ENCODE measurements around the gene MAG. TPM values are rescaled to one million over a fixed set of nuclear protein-coding genes. Genes with fewer than 3 reads are reported as not detected.

MAG gene
- total and polyA plus RNA-seq, 2 of the 13 experiments (the other 11 are each of a cell fraction or from before 2014, with no cell fraction given): 0.20 to 1.3 TPM

DNA sequence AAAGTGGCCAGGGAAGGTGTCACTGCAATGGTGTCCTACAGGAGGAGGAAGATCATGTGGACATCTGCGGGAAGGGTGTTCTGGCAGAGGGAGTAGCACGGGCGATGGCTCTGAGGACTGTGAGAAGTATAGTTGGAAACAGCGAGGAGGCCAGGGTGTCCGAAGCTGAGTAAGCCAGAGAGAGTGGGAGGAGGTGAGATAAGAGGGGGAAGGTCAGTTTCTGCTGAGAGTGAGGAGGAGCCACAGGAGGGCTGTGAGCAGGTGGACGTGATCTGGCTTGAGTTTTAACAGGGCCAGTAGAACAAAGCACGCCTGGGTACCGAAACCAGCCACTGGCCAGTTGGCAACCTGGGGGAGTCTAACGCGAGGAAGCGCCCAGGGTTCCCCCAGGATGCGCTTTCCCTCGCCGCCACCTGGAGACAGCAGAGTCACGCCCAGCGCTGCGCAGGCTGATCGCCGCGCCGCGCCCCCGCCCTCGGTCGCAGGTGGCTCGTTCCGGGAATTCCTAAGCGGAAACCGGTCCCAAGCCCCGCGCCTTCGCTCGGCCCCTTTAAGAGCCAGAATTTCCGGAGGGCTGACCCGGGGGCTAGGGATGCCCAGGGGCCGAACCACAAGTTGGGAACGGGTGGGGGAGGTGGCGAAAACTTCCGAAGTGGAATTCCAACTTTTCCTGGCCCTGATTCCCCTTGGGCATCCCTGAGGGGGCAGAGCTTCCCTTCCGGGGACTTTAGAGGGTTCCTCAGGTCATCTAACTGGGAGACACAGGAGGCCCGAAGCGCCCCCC lies 44.2 kb upstream of the MAG start (continued):
- TF ChIP-seq, protein P1, sequence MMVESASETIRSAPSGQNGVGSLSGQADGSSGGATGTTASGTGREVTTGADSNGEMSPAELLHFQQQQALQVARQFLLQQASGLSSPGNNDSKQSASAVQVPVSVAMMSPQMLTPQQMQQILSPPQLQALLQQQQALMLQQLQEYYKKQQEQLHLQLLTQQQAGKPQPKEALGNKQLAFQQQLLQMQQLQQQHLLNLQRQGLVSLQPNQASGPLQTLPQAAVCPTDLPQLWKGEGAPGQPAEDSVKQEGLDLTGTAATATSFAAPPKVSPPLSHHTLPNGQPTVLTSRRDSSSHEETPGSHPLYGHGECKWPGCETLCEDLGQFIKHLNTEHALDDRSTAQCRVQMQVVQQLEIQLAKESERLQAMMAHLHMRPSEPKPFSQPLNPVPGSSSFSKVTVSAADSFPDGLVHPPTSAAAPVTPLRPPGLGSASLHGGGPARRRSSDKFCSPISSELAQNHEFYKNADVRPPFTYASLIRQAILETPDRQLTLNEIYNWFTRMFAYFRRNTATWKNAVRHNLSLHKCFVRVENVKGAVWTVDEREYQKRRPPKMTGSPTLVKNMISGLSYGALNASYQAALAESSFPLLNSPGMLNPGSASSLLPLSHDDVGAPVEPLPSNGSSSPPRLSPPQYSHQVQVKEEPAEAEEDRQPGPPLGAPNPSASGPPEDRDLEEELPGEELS (CRISPR knock-in tag; IDR thresholded peaks at IDR 0.05): peak; percentile 58
- TF ChIP-seq NCOA2 (CRISPR knock-in tag; IDR thresholded peaks at IDR 0.05) (no peak; the same call in 1 of the 2 replicates), YEATS4 (CRISPR knock-in tag; IDR thresholded peaks at IDR 0.05; ENCODE audit: borderline replicate concordance) (peak; percentile 15), SALL1 (CRISPR knock-in tag; IDR thresholded peaks at IDR 0.05) (peak; percentile 37; the same call in 1 of the 2 replicates), ARNTL (CRISPR knock-in tag; IDR thresholded peaks at IDR 0.05) (peak; percentile 52; the same call in 1 of the 2 replicates), FOXK1 (CRISPR knock-in tag; IDR thresholded peaks at IDR 0.05; ENCODE audit: borderline replicate concordance, low read depth) (0 out of 2 replicates have a peak, but pooled peaks have one; percentile 9), ARNT2 (CRISPR knock-in tag; IDR thresholded peaks at IDR 0.05; ENCODE audit: low read depth) (0 out of 2 replicates have a peak, but pooled peaks have one; percentile 33), MIER2 (CRISPR knock-in tag; IDR thresholded peaks at IDR 0.05) (0 out of 2 replicates have a peak, but pooled peaks have one; percentile 10), NR2F6 (IDR thresholded peaks at IDR 0.05) (no peak), NR2F6 (CRISPR knock-in tag; IDR thresholded peaks at IDR 0.05) (peak; percentile 33), ZNF234 (CRISPR knock-in tag; conservative IDR thresholded peaks at IDR 0.05) (no peak), KLF12 (CRISPR knock-in tag; IDR thresholded peaks at IDR 0.05; ENCODE audit: borderline replicate concordance) (peak; percentile 89), SOX6 (IDR thresholded peaks at IDR 0.05) (no peak), SOX6 (CRISPR knock-in tag; IDR thresholded peaks at IDR 0.05) (peak; percentile 11; the same call in 1 of the 2 replicates), KMT2A (CRISPR knock-in tag; IDR thresholded peaks at IDR 0.05) (0 out of 2 replicates have a peak, but pooled peaks have one; percentile 3)
- TF ChIP-seq, protein P2, sequence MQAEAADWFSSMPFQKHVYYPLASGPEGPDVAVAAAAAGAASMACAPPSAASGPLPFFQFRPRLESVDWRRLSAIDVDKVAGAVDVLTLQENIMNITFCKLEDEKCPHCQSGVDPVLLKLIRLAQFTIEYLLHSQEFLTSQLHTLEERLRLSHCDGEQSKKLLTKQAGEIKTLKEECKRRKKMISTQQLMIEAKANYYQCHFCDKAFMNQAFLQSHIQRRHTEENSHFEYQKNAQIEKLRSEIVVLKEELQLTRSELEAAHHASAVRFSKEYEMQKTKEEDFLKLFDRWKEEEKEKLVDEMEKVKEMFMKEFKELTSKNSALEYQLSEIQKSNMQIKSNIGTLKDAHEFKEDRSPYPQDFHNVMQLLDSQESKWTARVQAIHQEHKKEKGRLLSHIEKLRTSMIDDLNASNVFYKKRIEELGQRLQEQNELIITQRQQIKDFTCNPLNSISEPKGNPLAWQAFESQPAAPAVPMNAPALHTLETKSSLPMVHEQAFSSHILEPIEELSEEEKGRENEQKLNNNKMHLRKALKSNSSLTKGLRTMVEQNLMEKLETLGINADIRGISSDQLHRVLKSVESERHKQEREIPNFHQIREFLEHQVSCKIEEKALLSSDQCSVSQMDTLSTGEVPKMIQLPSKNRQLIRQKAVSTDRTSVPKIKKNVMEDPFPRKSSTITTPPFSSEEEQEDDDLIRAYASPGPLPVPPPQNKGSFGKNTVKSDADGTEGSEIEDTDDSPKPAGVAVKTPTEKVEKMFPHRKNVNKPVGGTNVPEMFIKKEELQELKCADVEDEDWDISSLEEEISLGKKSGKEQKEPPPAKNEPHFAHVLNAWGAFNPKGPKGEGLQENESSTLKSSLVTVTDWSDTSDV (CRISPR knock-in tag; IDR thresholded peaks at IDR 0.05): 0 out of 2 replicates have a peak, but pooled peaks have one; percentile 21
- TF ChIP-seq, protein P3, sequence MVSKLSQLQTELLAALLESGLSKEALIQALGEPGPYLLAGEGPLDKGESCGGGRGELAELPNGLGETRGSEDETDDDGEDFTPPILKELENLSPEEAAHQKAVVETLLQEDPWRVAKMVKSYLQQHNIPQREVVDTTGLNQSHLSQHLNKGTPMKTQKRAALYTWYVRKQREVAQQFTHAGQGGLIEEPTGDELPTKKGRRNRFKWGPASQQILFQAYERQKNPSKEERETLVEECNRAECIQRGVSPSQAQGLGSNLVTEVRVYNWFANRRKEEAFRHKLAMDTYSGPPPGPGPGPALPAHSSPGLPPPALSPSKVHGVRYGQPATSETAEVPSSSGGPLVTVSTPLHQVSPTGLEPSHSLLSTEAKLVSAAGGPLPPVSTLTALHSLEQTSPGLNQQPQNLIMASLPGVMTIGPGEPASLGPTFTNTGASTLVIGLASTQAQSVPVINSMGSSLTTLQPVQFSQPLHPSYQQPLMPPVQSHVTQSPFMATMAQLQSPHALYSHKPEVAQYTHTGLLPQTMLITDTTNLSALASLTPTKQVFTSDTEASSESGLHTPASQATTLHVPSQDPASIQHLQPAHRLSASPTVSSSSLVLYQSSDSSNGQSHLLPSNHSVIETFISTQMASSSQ (IDR thresholded peaks at IDR 0.05; ENCODE audit: low read depth): 0 out of 2 replicates have a peak, but pooled peaks have one; percentile 7
- TF ChIP-seq, protein P3 (CRISPR knock-in tag; IDR thresholded peaks at IDR 0.05; ENCODE audit: borderline replicate concordance): peak; percentile 15; the same call in 1 of the 2 replicates
- TF ChIP-seq, protein P4, sequence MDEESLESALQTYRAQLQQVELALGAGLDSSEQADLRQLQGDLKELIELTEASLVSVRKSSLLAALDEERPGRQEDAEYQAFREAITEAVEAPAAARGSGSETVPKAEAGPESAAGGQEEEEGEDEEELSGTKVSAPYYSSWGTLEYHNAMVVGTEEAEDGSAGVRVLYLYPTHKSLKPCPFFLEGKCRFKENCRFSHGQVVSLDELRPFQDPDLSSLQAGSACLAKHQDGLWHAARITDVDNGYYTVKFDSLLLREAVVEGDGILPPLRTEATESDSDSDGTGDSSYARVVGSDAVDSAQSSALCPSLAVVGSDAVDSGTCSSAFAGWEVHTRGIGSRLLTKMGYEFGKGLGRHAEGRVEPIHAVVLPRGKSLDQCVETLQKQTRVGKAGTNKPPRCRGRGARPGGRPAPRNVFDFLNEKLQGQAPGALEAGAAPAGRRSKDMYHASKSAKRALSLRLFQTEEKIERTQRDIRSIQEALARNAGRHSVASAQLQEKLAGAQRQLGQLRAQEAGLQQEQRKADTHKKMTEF (CRISPR knock-in tag; IDR thresholded peaks at IDR 0.05): 0 out of 2 replicates have a peak, but pooled peaks have one; percentile 13
